Measurements from ENCODE around the gene HOXC10.

The HOXC10 gene

GRCh38 chr12:54015018-54015931 lies 30.3 kb downstream of the HOXC10 start:
- DNase-seq (ENCODE audit: extremely low read depth, low read depth), result no peak
- TF ChIP-seq, protein P1, sequence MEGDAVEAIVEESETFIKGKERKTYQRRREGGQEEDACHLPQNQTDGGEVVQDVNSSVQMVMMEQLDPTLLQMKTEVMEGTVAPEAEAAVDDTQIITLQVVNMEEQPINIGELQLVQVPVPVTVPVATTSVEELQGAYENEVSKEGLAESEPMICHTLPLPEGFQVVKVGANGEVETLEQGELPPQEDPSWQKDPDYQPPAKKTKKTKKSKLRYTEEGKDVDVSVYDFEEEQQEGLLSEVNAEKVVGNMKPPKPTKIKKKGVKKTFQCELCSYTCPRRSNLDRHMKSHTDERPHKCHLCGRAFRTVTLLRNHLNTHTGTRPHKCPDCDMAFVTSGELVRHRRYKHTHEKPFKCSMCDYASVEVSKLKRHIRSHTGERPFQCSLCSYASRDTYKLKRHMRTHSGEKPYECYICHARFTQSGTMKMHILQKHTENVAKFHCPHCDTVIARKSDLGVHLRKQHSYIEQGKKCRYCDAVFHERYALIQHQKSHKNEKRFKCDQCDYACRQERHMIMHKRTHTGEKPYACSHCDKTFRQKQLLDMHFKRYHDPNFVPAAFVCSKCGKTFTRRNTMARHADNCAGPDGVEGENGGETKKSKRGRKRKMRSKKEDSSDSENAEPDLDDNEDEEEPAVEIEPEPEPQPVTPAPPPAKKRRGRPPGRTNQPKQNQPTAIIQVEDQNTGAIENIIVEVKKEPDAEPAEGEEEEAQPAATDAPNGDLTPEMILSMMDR (IDR thresholded peaks at IDR 0.05; ENCODE audit: low read depth, low read length, missing control alignments), result no peak
- H3K4me3 ChIP-seq (replicated peaks; ENCODE audit: low read depth, low read length), result no peak overlapping the region

DNA sequence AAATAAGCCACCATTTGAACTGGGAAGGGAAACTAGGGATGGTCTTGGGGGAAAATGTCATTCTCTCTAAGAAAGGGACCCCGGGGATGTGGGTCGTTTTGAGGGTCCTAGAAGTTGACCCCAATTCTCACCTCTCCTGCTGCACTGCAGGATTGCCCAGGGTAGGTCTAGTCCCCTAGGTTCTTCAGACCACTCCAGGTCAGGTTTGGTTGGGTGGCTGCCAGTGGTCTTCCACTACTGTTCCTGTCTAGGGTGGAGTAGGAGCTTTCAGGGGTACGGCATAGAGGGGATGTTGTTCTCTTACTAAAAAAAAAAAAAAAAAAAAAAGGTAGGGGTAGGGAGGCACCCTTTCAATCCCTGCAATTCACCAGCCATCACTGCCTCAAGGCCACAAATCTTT lies 31.1 kb downstream of the HOXC10 start:
- TF ChIP-seq, protein P1 (IDR thresholded peaks at IDR 0.05; ENCODE audit: low read depth, low read length, missing control alignments), result no peak
- DNase-seq (ENCODE audit: extremely low read depth, low read depth), result no peak
- peak overlapping the region; percentile 52 for H3K4me3 ChIP-seq (replicated peaks; ENCODE audit: low read depth, low read length)

DNA sequence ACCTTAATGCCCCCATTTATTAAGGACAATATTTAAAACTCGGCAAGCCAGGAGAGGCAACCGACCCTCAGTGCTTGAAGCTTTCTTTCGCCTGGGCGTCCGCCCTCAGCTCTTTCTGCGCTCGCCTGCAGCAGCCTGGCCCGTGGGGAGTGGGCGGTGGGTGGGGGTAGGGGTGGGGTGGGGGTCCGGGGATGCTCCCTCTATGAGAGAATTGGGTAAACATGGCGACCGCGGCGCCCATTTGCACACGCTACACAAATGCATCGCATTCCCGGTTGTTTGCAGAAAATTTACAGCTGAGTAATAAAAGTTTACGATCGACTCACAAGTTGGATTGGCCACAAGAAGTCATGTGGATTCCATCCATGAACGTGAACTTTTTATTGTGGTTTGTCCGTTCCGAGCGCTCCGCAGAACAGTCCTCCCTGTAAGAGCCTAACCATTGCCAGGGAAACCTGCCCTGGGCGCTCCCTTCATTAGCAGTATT lies 31.6 kb downstream of the HOXC10 start:
- TF ChIP-seq, protein P1 (IDR thresholded peaks at IDR 0.05; ENCODE audit: low read depth, low read length, missing control alignments), result no peak
- peak overlapping the region; percentile 52 for H3K4me3 ChIP-seq (replicated peaks; ENCODE audit: low read depth, low read length)
- peak; percentile 70 for DNase-seq (ENCODE audit: extremely low read depth, low read depth)

- no peak for DNase-seq (ENCODE audit: extremely low read depth, low read depth)
- TF ChIP-seq, protein P1 (IDR thresholded peaks at IDR 0.05; ENCODE audit: low read depth, low read length, missing control alignments), result no peak
- H3K4me3 ChIP-seq (replicated peaks; ENCODE audit: low read depth, low read length), result peak overlapping the region; percentile 52
These were observed 32.3 kb downstream of the HOXC10 start for GRCh38 chr12:54017027-54017788.

DNA sequence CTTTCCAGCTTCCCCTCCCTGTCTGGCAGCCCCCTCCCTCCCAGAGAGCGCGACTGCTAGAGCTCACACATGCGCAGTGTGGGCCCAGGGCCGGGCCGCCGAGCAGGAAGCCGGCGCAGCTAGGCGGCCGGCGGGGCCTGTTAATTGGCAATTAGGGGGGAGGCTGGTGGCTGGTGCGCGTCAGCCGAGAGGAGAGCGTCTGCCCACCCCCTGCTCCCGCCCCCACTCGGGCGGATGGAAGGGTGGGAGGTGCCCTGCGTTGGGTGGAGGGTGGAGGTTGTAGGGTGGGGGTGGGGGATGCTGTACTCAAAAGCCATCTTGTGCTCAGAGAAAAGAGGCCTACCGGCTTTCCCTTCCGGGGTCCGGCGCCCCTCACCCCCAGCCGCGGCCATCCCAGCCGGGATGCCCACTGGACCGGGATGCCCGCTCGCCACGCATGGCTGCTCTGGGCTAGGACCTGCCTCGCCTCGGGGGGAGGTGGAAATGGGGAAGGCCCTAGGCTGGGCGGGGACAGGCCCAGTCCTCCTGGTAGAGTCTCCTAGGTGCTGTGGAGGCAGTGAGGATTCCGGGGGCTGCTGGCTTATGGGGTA lies 33.0 kb downstream of the HOXC10 start:
- peak overlapping the region; percentile 52 for H3K4me3 ChIP-seq (replicated peaks; ENCODE audit: low read depth, low read length)
- DNase-seq (ENCODE audit: extremely low read depth, low read depth), result no peak
- TF ChIP-seq, protein P1 (IDR thresholded peaks at IDR 0.05; ENCODE audit: low read depth, low read length, missing control alignments), result no peak

DNA sequence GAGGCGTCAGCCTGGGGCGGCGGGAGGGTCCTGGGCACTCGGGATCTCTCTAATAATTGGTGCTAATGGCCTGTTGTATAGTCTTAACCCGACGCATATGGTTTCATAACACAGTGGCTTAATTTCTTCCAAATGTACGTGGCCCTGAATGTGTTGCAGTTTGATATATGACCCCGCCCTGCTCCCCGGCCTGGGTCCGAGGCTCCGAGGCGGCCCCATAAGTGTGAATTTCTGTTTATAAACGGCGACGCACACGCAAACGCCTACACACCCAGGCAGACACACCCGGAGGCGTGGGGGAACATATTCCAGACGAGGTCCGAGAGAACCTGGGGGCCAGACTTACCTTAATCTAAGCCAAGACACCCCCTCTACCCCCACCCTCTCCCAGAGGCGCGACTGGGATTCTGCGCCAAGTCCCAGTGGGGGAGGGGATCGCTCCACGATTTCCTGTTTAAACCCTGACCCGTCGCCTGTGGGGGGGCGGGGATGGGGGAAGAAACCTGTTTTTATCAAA lies 33.6 kb downstream of the HOXC10 start:
- TF ChIP-seq, protein P1 (IDR thresholded peaks at IDR 0.05; ENCODE audit: low read depth, low read length, missing control alignments), result no peak
- DNase-seq (ENCODE audit: extremely low read depth, low read depth), result no peak
- H3K4me3 ChIP-seq (replicated peaks; ENCODE audit: low read depth, low read length), result peak overlapping the region; percentile 52
